ENCODE measurements around the gene SEPTIN7.

GRCh38 chr7:35826751-35827150 lies 25.9 kb downstream of the SEPTIN7 start:
- TF ChIP-seq, protein P1, sequence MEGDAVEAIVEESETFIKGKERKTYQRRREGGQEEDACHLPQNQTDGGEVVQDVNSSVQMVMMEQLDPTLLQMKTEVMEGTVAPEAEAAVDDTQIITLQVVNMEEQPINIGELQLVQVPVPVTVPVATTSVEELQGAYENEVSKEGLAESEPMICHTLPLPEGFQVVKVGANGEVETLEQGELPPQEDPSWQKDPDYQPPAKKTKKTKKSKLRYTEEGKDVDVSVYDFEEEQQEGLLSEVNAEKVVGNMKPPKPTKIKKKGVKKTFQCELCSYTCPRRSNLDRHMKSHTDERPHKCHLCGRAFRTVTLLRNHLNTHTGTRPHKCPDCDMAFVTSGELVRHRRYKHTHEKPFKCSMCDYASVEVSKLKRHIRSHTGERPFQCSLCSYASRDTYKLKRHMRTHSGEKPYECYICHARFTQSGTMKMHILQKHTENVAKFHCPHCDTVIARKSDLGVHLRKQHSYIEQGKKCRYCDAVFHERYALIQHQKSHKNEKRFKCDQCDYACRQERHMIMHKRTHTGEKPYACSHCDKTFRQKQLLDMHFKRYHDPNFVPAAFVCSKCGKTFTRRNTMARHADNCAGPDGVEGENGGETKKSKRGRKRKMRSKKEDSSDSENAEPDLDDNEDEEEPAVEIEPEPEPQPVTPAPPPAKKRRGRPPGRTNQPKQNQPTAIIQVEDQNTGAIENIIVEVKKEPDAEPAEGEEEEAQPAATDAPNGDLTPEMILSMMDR (IDR thresholded peaks at IDR 0.05), result no peak
- no peak for TF ChIP-seq POLR2A (IDR thresholded peaks at IDR 0.05)
